Progenitor cell of endocrine pancreas (in vitro differentiated cells): Measurements from ENCODE around the gene EGFL8. TPM values are rescaled to one million over a fixed set of nuclear protein-coding genes. Genes with fewer than 3 reads are reported as not detected.
"Not testable (repeated sequence)": the region's sequence is repeated elsewhere in the genome, so short reads cannot be mapped to it uniquely, and the experiment has no call there.

Source experiments
- DNase-seq: peaks from one replicate; pipeline ENCODE4 v3.0.0; 2021; ENCODE audit warnings: low spot score; ENCODE audit not compliant: unreplicated experiment
- H3K27ac Mint-ChIP-seq: 2 replicates; pipeline ENCODE4 v1.8.0; 2021; ENCODE audit warnings: mild to moderate bottlenecking, moderate library complexity, mixed read lengths
- H3K27me3 Mint-ChIP-seq: 2 replicates; pipeline ENCODE4 v1.8.0; 2021; ENCODE audit warnings: mixed read lengths
- H3K36me3 Mint-ChIP-seq: 2 replicates; pipeline ENCODE4 v1.8.0; 2022; ENCODE audit warnings: mixed read lengths; ENCODE audit not compliant: insufficient read depth
- H3K4me1 Mint-ChIP-seq: 2 replicates; pipeline ENCODE4 v1.8.0; 2021; ENCODE audit warnings: low read depth, mixed read lengths
- H3K4me3 Mint-ChIP-seq: 2 replicates; pipeline ENCODE4 v1.8.0; 2021; ENCODE audit warnings: low read depth, mild to moderate bottlenecking, moderate library complexity, mixed read lengths
- H3K9me3 Mint-ChIP-seq: 2 replicates; pipeline ENCODE4 v1.8.0; 2021; ENCODE audit warnings: low read depth, mixed read lengths
- total RNA-seq: library from RNA; stranded (reverse); gene quantifications from 2 replicates; pipeline ENCODE4 v1.2.1, GENCODE V29; 2021
- TF ChIP-seq, protein P1 (sequence below): fragments of 200-600 bp; sonication (generic); IDR thresholded peaks from one replicate; pipeline ENCODE4 v1.5.0; 2021; ENCODE audit warnings: antibody characterized with exemption, mild to moderate bottlenecking; ENCODE audit not compliant: unreplicated experiment

Gene EGFL8
- total RNA-seq, 1 donor from 2014 or later = 83.1 TPM

DNA sequence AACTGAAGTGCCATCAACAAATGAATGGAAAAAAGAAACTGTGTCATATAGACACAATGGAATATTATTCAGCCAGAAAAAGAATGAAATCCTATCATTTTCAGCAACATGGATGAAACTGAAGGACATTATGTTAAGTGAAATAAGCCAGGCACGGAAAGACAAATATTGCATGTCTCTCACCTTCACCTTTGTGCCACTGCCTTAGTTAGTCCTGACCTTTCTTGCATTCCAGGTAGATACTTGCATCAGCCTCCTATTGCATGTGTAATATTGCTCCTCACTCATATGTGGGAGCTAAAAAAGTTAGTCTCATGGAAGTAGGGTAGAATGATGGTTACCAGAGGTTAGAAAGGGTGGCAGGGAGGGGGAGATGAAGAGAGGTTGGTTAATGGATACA lies 44.6 kb downstream of the EGFL8 start:
- DNase-seq = no peak
- Mint-ChIP-seq H3K4me3 (no peak overlapping the region), H3K27me3 (peaks cover 11% of the 10 kb centered on the region), H3K9me3 (peaks cover 7% of the 10 kb centered on the region), H3K4me1 (no peaks in the 10 kb centered on the region), H3K36me3 (no peaks in the 10 kb centered on the region), H3K27ac (no peak overlapping the region)
- TF ChIP-seq, protein P1, sequence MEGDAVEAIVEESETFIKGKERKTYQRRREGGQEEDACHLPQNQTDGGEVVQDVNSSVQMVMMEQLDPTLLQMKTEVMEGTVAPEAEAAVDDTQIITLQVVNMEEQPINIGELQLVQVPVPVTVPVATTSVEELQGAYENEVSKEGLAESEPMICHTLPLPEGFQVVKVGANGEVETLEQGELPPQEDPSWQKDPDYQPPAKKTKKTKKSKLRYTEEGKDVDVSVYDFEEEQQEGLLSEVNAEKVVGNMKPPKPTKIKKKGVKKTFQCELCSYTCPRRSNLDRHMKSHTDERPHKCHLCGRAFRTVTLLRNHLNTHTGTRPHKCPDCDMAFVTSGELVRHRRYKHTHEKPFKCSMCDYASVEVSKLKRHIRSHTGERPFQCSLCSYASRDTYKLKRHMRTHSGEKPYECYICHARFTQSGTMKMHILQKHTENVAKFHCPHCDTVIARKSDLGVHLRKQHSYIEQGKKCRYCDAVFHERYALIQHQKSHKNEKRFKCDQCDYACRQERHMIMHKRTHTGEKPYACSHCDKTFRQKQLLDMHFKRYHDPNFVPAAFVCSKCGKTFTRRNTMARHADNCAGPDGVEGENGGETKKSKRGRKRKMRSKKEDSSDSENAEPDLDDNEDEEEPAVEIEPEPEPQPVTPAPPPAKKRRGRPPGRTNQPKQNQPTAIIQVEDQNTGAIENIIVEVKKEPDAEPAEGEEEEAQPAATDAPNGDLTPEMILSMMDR = no peak

DNA sequence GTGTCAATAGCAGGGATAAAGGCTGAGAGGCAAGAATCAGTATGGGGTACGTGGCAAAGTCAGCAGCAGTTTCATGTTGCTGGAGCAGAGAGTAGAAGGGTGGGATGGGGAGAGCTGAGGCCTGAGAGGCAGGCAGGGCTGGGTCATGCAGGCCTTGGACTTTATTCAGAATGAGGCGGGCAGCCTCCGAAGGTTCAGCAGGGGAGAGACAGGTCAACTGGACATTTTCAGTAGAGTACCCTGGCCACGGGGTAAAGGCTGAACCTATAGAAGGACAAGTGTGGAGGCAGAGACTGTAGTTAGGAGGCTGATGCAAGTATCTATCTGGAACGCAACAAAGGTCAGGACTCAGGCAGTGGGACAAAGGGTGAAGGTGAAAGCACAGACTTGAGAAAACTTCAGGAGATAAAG lies 45.8 kb downstream of the EGFL8 start:
- Mint-ChIP-seq H3K36me3 (no peaks in the 10 kb centered on the region), H3K4me3 (no peak overlapping the region), H3K9me3 (peaks cover 7% of the 10 kb centered on the region), H3K4me1 (no peaks in the 10 kb centered on the region), H3K27me3 (peaks cover 8% of the 10 kb centered on the region), H3K27ac (peak overlapping the region; percentile 15)
- no peak for DNase-seq
- TF ChIP-seq, protein P1 = no peak

DNA sequence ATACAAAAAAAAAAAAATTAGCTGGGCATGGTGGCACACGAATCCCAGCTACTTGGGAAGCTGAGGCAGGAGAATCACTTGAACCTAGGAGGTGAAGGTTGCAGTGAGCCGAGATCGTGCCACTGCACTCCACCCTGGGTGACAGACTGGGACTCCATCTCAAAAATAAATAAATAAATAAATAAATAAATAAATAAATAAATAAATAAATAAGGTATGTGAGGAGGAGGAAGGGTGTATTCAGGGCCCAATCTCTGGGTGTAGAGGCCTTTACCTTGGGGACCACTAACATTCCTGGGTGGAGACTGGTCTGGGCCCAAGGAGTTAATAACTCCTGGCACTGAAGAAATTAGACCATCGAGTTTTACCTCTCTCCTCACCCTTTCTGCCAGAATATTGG lies 47.0 kb downstream of the EGFL8 start:
- peaks cover 13% of the 10 kb centered on the region for H3K27me3 Mint-ChIP-seq
- H3K27ac Mint-ChIP-seq, H3K9me3 Mint-ChIP-seq, H3K4me1 Mint-ChIP-seq, H3K36me3 Mint-ChIP-seq, H3K4me3 Mint-ChIP-seq, DNase-seq: not testable (repeated sequence)

DNA sequence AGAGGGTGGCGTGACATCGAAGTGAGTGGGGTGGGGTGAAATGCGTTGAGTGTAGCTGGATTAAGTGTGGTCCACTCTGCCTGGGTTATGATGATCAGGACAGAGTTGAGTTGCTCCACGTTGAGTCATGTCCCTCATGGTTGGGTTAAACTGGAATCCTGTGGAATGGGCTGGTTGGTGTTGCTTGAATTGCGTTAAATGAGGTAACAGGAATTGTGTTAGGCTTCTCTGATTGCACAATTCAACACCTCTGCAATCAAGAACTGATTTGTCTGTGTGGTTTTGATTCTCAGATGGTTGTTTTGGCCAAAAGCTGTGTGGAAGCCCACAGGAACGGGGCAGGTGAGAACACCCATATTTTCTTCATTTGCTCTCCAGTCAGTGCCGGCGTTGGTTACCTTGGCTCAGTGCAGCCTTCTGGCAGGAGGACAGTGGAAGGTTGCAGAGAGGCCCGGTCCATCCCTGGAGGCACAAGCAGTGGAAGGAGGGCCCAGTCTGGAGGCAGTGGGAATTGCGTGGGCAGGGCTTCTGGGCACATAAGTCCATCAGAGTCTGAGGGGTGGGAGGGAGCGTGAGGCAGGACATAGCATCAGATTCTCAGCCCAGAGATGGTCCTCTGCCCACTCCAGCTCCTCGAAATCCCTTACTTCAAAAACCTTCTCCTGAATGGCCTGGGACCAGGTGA lies 47.8 kb downstream of the EGFL8 start:
- no peaks in the 10 kb centered on the region for H3K9me3 Mint-ChIP-seq
- no peak overlapping the region for H3K4me3 Mint-ChIP-seq
- H3K27ac Mint-ChIP-seq = no peak overlapping the region
- H3K27me3 Mint-ChIP-seq = peaks cover 13% of the 10 kb centered on the region
- no peaks in the 10 kb centered on the region for H3K36me3 Mint-ChIP-seq
- no peaks in the 10 kb centered on the region for H3K4me1 Mint-ChIP-seq
- DNase-seq = no peak
- TF ChIP-seq, protein P1 = no peak

DNA sequence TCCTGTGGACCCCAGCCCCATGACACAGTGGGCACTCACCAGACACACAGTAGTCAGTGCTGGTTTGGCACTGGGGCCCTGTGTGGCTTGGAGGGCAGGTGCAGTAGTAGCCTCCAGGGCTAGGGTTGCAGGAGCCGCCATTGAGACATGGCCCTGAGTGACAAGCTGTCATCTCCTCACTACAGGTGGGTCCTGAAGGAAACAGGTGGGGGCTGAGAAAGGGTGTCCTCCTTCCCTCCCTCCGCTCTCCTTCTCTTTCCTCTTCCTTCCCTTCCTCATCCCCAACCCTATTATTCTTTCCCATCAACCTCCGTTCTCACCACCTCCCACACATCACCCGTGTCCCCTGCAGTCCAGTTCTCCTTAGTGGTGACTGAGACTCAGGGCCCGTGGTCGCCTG lies 49.3 kb downstream of the EGFL8 start:
- Mint-ChIP-seq H3K27me3 (peaks cover 21% of the 10 kb centered on the region), H3K4me3 (no peak overlapping the region), H3K36me3 (no peaks in the 10 kb centered on the region), H3K4me1 (no peaks in the 10 kb centered on the region), H3K27ac (no peak overlapping the region), H3K9me3 (no peaks in the 10 kb centered on the region)
- TF ChIP-seq, protein P1 = no peak
- no peak for DNase-seq

DNA sequence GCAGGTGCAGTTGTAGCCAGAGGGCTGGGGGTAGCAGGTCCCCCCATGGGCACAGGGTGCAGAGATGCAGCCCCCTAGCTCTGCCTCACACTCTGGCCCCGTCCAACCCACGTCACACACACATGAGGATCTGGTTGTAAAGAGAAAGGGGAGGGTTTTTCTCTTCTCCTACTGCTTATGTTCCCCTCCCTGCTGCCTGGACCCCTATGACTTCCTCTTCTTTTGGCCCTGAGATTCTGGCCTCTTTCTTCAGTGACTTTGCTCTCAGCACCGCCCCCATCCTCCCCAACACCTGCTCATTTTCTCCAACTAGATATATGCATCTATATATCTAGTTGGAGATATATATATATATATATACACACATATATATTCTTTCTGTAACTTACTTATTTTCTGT lies 49.7 kb downstream of the EGFL8 start:
- TF ChIP-seq, protein P1 = no peak
- no peaks in the 10 kb centered on the region for H3K9me3 Mint-ChIP-seq
- no peaks in the 10 kb centered on the region for H3K36me3 Mint-ChIP-seq
- no peak overlapping the region for H3K27ac Mint-ChIP-seq
- H3K4me3 Mint-ChIP-seq = no peak overlapping the region
- DNase-seq = no peak
- no peaks in the 10 kb centered on the region for H3K4me1 Mint-ChIP-seq
- H3K27me3 Mint-ChIP-seq = peaks cover 25% of the 10 kb centered on the region
